Measurements from ENCODE around the gene APOBEC3H.

The APOBEC3H gene

DNA sequence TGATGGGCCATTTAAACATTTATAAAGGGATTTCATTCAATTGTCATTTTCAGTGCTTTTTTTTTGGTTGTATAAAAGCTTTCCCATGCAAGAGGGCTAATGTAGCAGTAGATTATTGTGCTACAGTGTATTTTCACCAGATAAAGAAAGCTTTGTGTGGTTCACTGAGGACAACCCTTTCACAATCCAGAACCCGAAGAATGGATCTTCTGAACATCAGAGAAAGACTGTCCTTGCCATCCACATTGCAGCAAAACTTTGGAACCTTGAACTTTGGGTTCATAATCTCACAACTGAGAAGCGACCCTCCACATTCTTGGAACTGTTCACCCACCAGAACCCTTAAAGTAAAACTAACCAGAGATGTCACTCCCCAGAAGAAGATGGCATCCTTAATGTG, 9.3 kb downstream of the APOBEC3H start:
- in situ Hi-C loops (cut with MboI; ENCODE audit: low sequenced_read_pairs), result loop anchor here (25.0 kb wide), 1 partner anchor 244 kb away; the partner anchor contains the start of gene CBX6

DNA sequence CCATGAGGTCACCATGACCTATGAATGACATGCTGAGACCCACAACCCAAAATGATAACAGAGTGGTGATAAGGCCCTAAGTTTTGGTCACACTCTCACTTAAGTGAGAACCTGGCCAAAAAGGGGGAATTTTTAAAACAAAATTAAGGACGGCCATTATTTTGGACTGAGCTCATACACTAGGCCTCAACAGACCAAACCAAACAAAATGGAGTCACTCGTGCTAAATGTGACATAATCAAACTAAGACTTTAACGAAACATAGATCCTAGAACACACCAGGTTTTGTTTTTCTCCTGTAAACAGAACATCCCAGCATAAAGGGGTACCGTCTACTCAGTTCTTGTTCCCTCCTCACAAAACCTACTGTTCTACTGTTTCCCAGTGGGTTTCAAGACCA, 11.4 kb downstream of the APOBEC3H start:
- in situ Hi-C loops (cut with MboI; ENCODE audit: low sequenced_read_pairs), result loop anchor here (25.0 kb wide), 1 partner anchor 246 kb away; the partner anchor contains the start of gene CBX6

DNA sequence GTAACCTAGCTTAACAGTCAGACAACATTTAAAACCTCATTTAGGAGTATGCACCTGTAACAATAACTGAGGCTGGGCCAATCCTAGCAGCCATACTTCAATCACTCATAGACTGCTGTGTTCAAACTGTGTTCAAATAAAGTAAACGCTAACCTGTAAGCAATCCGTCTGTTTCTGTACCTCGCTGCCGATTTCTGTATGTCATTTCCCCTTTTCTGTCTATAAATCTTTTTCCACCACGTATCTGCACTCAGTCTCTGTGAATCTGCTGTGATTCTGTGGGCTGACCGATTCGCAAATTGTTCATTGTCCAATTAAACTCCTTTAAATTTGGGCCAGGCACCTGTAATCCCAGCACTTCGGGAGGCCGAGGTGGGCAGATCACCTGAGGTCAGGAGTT, 12.3 kb downstream of the APOBEC3H start:
- in situ Hi-C loops (cut with MboI; ENCODE audit: low sequenced_read_pairs), result loop anchor here (25.0 kb wide), 1 partner anchor 247 kb away; the partner anchor contains the start of gene CBX6

DNA sequence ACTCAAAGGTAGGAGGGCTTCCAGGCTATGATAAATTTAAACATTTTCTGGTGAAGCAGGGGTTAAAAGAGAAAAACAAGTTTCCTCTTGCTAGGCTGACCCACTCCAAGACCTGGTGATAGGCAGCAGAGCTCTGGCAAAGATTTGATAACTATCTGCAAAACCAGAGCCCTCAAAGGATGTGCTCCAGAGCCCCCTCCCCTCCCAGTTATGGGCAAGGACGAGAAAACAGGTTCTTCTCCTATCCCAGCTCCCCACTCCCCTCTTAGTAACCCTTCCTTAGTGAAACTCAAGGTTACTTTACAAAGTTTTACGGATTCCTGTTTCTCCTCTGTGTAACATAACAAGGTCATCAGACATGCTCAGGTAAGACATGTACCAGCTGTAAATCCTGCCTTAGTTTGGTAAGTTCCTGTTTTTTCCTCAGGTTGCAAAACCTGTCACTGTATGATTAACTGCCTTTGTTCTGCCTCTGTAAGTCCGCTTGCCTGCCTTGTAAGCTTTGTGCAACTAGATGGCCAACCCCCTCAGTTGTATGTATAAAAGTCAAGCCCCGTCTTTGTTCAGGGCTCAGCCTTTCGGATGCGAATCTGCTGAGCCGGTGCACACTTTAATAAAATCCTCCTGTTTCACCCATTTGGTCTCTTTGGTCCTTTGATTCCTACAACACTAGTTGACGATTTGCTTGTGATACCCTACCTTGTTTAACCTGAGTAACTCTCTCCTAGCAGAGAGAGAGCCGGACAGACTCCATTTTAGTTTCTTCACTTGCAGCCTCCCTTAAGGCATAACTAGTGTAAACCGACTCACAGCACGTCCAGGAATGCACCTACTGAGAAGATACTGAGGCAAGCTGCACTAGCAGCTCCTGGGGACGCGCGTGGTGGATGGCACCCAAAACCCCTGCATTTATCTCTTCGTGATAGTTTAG, 13.9 kb downstream of the APOBEC3H start:
- in situ Hi-C loops (cut with MboI; ENCODE audit: low sequenced_read_pairs), result loop anchor here (25.0 kb wide), 1 partner anchor 249 kb away; the partner anchor contains the start of gene CBX6

DNA sequence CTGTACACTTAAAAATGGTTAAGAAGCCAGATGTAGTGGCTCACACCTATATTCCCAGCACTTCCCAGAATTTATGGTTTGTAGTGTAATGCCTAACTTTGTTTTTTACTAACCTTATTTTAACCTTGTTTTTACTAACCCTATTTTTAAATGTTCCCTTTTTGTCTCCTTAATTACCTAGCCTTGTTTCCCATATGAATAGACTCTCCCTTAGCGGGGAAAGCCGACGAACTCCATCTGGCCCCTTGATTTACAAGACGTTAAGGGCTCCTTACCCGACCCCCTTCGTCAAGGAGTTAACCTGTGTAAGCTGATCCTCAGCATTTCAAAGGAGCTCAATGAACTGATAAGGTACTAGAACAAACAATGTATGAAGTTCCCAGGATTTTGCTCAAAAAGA, 17.1 kb downstream of the APOBEC3H start:
- in situ Hi-C loops (cut with MboI; ENCODE audit: low sequenced_read_pairs), result loop anchor here (25.0 kb wide), 1 partner anchor 252 kb away; the partner anchor contains the start of gene CBX6

DNA sequence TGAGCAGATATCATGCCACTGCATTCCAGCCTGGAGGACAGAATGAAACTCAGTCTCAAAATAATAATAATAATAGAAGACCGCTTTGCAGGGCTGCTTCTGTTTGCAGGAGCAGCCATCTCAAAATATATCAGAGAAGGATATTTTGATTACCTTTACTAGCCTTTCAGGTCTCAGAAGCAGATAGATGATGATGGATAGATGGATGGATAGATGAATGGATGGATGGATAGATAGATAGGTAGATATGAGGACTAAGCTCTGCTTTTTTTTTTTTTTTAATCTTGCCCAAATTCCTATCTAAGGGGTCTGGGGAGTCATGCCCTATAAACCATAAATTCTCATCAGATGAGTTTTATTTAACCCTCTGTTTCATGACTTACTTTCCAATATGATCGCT, 18.5 kb downstream of the APOBEC3H start:
- in situ Hi-C loops (cut with MboI; ENCODE audit: low sequenced_read_pairs), result loop anchor here (25.0 kb wide), 1 partner anchor 253 kb away; the partner anchor contains the start of gene CBX6

DNA sequence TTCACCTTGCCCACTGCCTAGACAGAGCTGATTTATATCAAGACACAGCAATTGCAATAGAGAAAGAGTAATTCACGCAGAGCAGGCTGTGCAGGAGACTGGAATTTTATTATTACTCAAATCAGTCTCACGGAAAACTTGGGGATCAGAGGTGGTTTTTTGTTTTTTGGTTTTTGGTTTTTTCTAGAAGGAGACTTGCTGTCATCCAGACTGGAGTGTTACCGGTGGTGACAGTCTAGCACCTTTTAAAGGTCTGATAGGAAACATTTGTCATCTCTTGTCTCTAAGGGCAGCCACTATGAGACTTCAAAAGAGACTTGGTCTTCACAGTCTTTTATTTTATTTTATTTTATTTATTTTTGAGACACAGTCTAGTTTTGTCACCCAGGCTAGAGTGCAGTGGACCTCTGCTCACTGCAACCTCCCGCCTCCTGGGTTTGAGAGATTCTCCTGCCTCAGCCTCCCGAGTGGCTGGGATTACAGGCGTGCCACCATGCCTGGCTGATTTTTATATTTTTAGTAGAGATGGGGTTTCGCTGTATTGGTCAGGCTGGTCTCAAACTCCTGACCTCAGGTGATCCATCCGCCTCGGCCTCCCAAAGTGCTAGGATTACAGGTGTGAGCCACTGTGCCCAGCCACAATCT, 19.1 kb downstream of the APOBEC3H start:
- in situ Hi-C loops (cut with MboI; ENCODE audit: low sequenced_read_pairs), result loop anchor here (25.0 kb wide), 1 partner anchor 254 kb away; the partner anchor contains the start of gene CBX6

DNA sequence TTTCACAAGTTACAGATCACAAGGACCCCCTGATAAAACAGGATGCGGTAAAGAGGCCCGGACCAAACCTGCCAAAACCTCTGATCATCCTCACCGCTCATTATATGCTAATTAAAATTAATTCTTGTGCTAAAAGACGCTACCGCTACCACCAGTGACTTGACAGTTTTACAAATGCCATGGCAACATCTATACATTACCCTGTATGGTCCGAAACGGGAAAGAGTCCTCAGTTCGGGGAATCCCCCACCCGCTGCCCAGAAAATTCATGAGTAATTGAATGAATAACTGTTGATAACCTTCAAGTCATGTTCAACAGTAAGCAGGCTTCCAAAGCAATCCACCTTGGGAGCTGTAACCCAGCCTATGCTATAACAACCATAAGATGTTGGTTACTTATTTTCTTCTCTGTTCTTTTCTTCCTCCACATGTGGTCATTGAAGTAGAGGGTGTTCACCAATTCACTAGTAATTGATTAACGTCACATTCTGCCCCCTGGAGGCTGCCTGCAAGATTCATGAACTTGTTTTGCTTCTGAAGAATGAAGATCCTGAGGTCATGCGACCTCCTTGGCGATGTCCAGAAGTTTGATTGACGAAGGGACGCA, 20.6 kb downstream of the APOBEC3H start:
- in situ Hi-C loops (cut with MboI; ENCODE audit: low sequenced_read_pairs), result loop anchor here (25.0 kb wide), 1 partner anchor 255 kb away; the partner anchor contains the start of gene CBX6

DNA sequence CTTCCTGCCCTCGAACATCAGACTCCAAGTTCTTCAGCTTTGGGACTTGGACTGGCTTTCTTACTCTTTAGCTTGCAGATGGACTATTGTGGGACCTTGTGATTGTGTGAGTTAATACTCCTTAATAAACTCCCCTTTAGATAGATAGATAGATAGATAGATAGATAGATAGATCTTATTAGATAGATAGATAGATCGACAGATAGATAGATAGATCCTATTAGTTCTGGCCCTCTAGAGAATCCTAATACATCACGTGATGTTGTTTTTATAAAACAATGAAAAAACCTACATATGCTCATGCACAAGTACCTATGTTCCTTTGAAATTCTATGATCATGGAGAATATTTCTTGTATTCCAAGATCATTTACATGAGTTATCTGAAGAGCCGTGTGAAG, 23.9 kb downstream of the APOBEC3H start:
- in situ Hi-C loops (cut with MboI; ENCODE audit: low sequenced_read_pairs), result loop anchor here (10.0 to 25.0 kb wide), 2 partner anchors 116 to 259 kb away; partner anchors contain the start of gene CBX6

DNA sequence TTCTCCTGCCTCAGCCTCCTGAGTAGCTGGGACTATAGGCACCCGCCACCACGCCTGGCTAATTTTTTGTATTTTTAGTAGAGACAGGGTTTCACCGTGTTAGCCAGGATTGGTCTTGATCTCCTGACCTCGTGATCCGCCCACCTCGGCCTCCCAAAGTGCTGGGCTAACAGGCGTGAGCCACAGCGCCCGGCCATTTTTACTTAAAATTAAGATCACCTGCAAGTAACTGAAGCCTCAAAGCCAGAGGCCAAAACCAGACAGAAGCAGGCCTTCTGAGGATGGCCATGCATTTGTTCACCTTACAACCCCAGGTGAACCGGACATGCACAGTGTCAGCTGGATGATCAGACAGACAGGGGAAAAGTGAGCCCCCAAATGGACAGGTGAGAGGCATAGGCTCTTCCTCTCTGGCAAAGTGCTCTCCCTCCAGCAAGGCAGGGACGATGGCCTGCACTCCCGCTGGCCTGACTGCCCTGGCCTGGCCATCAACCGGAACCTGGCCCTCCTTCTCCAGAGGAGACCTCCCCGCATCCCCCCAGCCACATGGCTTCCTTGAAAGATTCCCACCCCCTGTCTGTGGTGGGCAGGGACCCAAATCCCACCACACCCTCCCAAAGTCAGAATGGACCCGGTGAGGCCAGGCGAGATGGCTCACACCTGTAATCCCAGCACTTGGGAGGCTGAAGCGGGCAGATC, 25.9 kb downstream of the APOBEC3H start:
- in situ Hi-C loops (cut with MboI; ENCODE audit: low sequenced_read_pairs), result loop anchor here (10.0 to 25.0 kb wide), 2 partner anchors 118 to 261 kb away; partner anchors contain the start of gene CBX6

DNA sequence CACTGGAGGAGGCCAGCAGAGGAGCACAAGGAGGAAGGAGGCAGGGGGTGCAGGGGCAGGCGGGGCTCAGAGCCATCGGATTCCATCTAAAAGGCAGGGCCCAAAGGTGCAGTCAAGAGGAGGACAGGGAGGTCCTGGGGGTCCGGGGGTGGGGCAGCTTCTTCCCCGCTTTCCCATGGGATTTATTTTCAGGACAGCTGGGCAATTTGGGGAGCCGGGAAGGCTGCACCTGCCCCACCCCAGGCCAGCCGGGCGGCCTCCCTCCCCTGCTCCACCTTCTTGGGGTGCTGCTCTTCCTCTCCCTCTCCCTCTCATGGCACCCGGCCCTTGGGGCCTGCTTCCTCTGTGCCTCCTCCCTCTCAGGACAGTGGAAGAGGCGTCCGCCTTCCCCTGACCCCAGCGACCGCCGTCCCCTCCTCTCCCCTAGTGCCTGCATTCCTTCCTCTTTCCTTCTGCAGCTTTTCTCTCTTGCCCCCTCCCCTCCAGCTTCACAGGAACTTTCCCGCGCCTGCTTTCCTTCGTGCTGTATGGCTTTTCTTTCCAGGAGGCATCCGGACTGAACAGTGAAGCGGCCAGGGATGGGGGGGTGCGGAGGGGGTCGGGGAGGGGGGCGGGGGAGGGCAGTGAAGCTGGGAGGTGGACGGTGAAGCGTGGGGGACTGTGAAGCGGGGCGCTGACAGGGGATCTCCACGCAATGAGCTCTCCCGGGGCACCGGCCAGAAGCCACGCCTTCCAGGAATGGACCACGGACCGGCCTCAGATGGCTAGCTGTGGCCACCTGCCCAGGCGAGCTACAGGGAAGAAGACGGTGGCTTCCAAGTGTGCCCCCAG, 26.9 kb downstream of the APOBEC3H start:
- in situ Hi-C loops (cut with MboI; ENCODE audit: low sequenced_read_pairs), result loop anchor here (10.0 to 25.0 kb wide), 2 partner anchors 119 to 262 kb away; partner anchors contain the start of gene CBX6

DNA sequence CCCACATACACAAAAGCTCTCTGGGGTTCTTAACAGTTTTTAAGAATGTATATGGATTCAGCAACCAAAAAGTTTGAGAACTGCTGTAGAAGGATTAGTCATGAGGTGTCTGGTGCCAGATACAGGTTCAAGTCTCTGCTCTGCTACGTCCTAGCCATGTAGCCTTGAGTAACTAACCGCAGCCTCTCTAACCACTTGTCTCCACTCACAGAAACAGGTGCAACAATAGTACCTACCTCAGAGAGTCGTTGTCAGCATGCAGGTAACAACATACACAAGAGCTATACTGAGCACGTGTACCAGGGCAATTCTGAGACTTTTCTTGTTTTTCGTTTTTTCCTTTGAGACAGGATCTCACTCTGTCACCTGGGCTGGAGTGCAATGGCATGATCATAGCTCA, 28.6 kb downstream of the APOBEC3H start:
- in situ Hi-C loops (cut with MboI; ENCODE audit: low sequenced_read_pairs), result loop anchor here (10.0 kb wide), 1 partner anchor 121 kb away; no protein-coding TSS in a partner anchor

DNA sequence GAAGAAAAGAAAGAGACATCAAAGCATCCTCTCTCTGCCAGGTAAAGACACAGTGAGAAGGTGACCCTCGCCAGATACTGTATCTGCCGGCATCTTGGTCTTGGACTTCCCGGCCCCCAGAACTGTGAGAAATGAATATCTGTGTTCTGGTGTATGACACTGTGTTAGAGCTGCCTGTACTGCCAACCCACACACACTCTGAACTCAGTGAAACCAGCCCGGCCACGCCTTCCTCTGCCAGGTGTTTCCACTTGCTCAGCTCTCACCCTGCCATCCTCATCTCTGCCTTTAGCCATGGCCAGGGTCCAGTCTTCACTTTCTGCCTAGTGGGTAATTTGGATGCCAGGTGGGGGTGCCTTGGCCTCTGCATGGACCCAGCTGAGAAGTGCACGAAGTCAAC, 31.5 kb downstream of the APOBEC3H start:
- in situ Hi-C loops (cut with MboI; ENCODE audit: low sequenced_read_pairs), result loop anchor here (10.0 kb wide), 1 partner anchor 124 kb away; no protein-coding TSS in a partner anchor

DNA sequence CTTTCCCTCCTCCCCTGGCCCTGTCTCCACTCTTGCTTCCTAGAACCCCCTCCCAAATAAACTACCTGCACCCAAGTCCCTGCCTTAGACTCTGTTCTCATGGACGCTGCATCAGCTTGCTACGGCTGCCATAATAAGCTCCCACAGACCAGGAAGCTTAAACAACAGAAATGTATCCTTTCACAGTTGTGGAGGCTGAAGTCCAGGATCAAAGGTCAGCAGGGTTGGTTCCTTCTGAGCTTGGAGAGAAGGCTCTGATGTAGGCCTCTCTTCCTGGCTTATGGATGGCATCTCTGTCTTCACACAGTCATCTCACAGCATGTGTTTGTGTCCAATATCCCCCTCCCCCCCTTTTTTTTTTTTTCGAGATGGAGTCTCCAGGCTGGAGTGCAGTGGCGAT, 32.0 kb downstream of the APOBEC3H start:
- in situ Hi-C loops (cut with MboI; ENCODE audit: low sequenced_read_pairs), result loop anchor here (10.0 kb wide), 1 partner anchor 124 kb away; no protein-coding TSS in a partner anchor

DNA sequence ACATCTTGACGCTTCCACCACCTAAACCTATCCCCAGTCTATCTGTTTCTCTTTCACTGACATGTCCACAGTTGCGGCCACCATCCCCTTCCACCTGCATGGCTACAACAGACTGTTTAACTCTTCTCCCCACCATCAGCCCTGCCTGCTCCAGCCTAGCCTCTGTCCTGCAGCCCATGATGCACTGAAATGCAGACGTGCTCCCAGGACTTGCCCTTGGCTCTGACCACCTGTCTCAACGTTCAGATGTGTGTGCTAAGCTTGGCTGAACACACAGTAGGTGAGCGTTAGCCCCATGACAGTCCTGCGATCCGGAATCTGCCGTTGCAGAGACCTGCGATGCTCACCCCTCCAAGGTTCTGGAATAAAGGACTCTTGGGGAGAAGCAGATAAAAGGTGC, 32.7 kb downstream of the APOBEC3H start:
- in situ Hi-C loops (cut with MboI; ENCODE audit: low sequenced_read_pairs), result loop anchor here (10.0 kb wide), 1 partner anchor 125 kb away; no protein-coding TSS in a partner anchor

DNA sequence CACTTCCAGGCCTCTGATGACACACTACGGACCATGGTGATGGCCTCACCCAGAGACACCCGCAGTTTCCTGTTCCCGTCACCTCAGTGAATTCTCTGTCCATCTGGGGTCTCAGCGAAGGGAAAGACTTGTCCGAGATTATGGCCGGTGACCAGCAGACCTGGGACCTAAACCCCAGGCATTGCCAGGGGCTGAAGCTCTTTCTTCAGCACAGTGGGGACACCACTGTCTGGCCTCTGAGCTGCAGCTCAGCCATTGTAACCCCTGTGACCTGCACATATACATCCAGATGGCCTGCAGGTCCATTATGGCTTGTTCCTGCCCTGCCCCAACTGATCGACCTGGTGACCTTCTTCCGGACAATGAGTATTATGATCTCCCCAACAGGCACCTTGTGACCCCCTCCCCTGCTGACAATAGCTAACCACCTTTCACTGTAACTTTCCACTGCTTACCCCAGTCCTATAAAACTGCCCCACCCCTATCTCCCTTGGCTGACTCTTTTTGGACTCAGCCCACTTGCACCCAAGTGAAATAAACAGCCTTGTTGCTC, 33.2 kb downstream of the APOBEC3H start:
- in situ Hi-C loops (cut with MboI; ENCODE audit: low sequenced_read_pairs), result no loop called here

DNA sequence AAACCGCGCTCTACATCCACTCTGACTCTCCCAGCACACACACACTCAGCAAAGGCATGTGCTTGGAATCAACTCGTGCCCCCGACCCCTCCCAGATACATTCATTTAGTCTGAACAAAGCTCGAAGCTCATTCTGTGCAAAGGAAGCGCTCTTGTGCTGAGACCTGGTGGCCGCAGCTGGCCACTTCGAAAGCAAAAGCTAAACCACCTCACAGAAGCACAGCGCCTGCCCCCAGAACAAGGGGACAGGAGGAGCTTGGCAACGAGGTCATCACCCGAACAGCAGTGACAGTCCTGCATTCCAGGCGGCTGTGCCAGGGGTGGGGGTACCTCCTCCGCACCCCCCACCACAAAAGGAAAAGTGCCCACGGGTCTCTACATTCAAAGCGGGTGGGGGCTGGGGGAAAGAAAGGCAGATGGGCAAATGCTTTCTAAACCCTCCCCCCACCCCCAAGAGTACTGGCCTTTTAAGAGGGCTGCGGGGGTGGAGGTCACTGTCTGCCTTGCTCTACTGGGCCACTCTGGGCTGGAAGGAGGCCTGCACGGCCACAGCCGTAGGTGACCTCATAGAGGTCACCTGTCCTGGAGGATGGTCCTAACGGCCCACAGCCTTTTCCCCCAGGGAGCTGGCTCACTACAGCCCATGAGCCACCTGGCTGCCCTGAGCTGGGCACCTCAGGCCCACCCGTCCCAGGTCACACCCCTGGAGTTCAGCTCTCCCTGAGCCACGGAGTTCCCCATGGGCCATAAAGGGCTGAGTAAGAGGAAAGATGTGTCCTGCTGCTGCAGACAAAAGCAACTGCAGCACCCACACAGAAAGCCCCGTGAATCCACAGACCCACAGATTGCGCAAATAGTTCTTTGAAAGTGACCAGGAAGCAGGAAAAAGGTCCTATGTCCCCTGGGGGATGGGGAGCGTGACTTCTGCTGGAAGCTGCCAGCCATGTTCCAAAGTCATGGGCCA, 34.1 kb downstream of the APOBEC3H start:
- in situ Hi-C loops (cut with MboI; ENCODE audit: low sequenced_read_pairs), result no loop called here

DNA sequence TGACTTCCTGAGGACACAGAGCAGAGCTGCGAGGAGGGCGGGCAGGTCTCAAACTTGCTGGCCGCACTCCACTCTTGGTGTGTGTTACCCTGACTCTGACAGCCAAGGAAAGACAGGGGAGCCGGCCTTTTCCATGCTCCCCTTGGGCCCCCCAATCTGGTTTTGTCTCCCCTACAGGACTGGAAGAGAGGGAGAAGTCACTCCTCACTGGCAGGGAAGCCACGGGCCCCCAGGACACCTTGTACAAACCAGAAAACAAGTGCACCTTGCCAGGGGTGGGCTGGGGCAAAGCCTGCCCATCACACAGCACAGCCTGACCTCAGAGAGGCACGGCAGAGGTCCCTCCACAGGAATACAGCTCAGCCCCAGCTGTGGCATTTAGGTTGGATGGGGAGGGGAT, 35.2 kb downstream of the APOBEC3H start:
- in situ Hi-C loops (cut with MboI; ENCODE audit: low sequenced_read_pairs), result no loop called here
